ENCODE data around the gene PERCC1. TPM values are rescaled to one million over a fixed set of nuclear protein-coding genes. Genes with fewer than 3 reads are reported as not detected.
"Not testable (repeated sequence)": the region's sequence is repeated elsewhere in the genome, so short reads cannot be mapped to it uniquely, and the experiment has no call there.

PERCC1 gene
- total RNA-seq, 1 donor from 2014 or later: not detected

DNA sequence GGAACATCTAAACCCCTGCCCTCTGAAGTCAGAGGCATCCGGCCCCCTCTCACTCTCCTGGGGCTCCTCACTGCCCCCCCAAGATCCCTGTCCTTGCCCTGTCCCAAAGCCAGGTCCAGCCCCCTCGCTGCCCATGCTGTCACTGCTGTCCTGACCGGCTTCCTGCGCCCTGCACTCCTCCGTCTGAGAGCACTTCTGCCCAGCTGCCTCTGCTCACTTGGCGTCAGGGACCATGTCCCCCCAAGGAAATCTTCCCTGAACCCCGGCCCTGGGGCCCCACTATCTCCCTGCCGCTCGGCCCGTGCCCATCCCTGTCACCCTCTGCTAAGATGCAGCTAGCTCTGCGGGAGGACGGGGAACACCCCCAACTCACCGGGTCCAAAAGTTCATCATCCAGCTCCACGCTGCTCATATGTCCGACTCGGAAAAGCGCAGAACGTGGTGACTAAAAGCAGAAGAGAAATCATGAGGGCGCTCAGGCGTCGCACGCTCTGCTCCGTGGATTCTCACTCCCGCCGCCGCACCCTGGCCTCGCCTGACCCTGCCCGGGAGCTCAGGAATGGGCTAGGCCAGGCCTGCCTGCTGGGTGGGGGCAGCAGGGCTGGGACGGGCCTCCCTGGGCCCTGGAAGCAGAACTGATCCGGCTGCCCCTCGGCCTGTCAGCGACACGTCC lies 34.2 kb downstream of the PERCC1 start:
- Mint-ChIP-seq H3K4me1 (ENCODE audit: unreplicated experiment) (no peaks in the 10 kb centered on the region), H3K27ac (ENCODE audit: unreplicated experiment) (no peak overlapping the region)

DNA sequence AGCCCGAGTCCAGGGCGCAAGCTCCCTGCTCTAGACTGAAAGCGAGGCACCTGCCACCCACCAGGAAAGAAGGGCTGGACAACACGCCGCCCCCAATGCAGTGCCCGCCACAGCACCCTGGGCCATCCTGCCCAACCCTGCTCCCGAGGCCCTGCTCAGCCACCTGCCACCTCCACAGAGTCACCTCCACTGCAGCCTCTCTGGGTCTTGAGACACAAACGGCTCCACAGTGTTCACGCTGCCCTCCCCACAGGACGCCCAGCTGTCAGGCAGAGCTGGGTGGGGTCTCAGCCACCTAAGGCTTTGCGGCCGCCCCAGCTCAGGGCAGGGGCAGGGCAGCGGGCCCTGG lies 34.7 kb downstream of the PERCC1 start:
- no peak overlapping the region for H3K27ac Mint-ChIP-seq (ENCODE audit: unreplicated experiment)
- DNase-seq (ENCODE audit: extremely low spot score, unreplicated experiment): no peak
- H3K27me3 Mint-ChIP-seq (ENCODE audit: unreplicated experiment): no peaks in the 10 kb centered on the region

More for the DNA sequence above, 34.2 kb downstream of the PERCC1 start:
- DNase-seq (ENCODE audit: extremely low spot score, unreplicated experiment): no peak
- H3K4me3 Mint-ChIP-seq (ENCODE audit: unreplicated experiment): no peak overlapping the region
- H3K36me3 Mint-ChIP-seq (ENCODE audit: unreplicated experiment): peaks cover 7% of the 10 kb centered on the region
- no peaks in the 10 kb centered on the region for H3K9me3 Mint-ChIP-seq (ENCODE audit: unreplicated experiment)
- TF ChIP-seq, protein P1, sequence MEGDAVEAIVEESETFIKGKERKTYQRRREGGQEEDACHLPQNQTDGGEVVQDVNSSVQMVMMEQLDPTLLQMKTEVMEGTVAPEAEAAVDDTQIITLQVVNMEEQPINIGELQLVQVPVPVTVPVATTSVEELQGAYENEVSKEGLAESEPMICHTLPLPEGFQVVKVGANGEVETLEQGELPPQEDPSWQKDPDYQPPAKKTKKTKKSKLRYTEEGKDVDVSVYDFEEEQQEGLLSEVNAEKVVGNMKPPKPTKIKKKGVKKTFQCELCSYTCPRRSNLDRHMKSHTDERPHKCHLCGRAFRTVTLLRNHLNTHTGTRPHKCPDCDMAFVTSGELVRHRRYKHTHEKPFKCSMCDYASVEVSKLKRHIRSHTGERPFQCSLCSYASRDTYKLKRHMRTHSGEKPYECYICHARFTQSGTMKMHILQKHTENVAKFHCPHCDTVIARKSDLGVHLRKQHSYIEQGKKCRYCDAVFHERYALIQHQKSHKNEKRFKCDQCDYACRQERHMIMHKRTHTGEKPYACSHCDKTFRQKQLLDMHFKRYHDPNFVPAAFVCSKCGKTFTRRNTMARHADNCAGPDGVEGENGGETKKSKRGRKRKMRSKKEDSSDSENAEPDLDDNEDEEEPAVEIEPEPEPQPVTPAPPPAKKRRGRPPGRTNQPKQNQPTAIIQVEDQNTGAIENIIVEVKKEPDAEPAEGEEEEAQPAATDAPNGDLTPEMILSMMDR (IDR thresholded peaks at IDR 0.05): no peak
- H3K27me3 Mint-ChIP-seq (ENCODE audit: unreplicated experiment): no peaks in the 10 kb centered on the region

DNA sequence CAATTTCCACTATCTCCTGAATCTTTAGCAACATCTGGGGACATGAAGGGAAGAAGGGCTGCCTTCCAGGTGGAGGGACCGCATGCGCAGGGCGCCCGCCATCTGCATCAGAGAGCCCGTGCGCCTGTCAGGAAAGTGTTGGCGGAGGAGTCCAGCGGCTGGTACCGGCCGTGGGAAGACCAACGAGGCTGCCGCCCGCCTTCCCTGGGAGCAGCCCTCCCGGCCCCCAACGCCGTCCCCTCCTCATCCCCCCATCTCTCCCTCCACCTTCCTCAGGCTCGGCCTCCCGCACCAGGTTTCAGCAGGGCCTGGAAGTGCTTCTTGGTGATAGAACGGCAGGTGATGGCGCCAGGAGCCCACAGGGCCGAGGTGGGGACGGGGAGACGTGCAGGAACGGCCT lies 35.2 kb downstream of the PERCC1 start:
- no peaks in the 10 kb centered on the region for H3K27me3 Mint-ChIP-seq (ENCODE audit: unreplicated experiment)
- TF ChIP-seq, protein P1 (IDR thresholded peaks at IDR 0.05): no peak
- DNase-seq (ENCODE audit: extremely low spot score, unreplicated experiment): no peak
- no peak overlapping the region for H3K27ac Mint-ChIP-seq (ENCODE audit: unreplicated experiment)
- no peak overlapping the region for H3K4me3 Mint-ChIP-seq (ENCODE audit: unreplicated experiment)
- peaks cover 7% of the 10 kb centered on the region for H3K4me1 Mint-ChIP-seq (ENCODE audit: unreplicated experiment)
- no peaks in the 10 kb centered on the region for H3K9me3 Mint-ChIP-seq (ENCODE audit: unreplicated experiment)
- peaks cover 5% of the 10 kb centered on the region for H3K36me3 Mint-ChIP-seq (ENCODE audit: unreplicated experiment)

More for the DNA sequence above, 34.7 kb downstream of the PERCC1 start:
- H3K4me1 Mint-ChIP-seq (ENCODE audit: unreplicated experiment): peaks cover 4% of the 10 kb centered on the region
- TF ChIP-seq, protein P1 (IDR thresholded peaks at IDR 0.05): no peak
- no peak overlapping the region for H3K4me3 Mint-ChIP-seq (ENCODE audit: unreplicated experiment)
- peaks cover 7% of the 10 kb centered on the region for H3K36me3 Mint-ChIP-seq (ENCODE audit: unreplicated experiment)
- H3K9me3 Mint-ChIP-seq (ENCODE audit: unreplicated experiment): no peaks in the 10 kb centered on the region

DNA sequence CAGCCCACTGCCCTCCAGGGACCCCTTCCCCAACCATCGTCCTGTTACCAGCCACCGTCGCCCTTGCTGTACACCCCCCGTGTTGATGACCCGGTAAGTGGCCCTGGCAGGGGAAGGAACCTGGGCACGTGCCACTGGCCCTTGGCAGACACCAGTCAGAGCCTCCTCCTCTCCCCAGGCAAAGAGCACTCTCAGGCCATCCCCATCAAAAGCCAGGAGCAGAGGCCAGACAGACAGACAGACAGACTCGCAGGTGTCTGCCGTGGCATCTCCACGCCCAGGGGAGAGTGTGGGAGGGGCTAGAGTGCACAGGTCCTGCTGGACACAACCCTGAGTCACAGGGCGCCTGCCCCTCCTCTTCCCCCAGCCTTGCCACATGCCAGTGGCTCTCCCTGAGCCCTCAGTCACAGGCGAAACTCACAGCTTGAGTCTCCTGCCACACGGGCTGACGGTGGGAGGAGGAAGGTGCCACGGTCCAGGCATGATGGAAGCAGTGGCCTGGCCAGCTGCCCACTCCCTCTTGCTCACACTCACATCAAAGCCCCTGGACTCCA lies 36.2 kb downstream of the PERCC1 start:
- Mint-ChIP-seq H3K4me1 (ENCODE audit: unreplicated experiment) (peaks cover 16% of the 10 kb centered on the region), H3K9me3 (ENCODE audit: unreplicated experiment) (no peaks in the 10 kb centered on the region), H3K4me3 (ENCODE audit: unreplicated experiment) (no peak overlapping the region), H3K27me3 (ENCODE audit: unreplicated experiment) (no peaks in the 10 kb centered on the region), H3K27ac (ENCODE audit: unreplicated experiment) (no peak overlapping the region), H3K36me3 (ENCODE audit: unreplicated experiment) (peaks cover 5% of the 10 kb centered on the region)
- TF ChIP-seq, protein P1 (IDR thresholded peaks at IDR 0.05): no peak
- DNase-seq (ENCODE audit: extremely low spot score, unreplicated experiment): no peak

DNA sequence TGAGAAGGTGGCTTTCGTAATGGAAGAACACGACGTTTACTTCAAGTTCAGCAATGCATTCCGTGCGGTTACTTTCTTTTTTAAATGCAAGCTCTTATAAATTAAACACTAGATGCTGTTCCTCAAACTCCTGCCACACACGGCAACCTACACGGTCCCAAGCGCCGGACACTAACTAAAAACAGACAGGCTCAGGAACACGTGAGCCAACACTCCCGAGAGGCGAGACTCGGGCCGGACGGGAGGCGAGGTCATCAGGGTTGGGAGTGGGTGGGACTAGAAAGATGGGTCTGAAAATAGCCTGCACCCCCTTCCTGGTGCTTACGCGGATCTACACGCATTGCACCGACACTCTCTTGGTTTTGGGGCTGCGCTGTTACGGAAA lies 37.5 kb downstream of the PERCC1 start:
- H3K36me3 Mint-ChIP-seq (ENCODE audit: unreplicated experiment): peaks cover 5% of the 10 kb centered on the region
- no peaks in the 10 kb centered on the region for H3K9me3 Mint-ChIP-seq (ENCODE audit: unreplicated experiment)
- H3K27me3 Mint-ChIP-seq (ENCODE audit: unreplicated experiment): no peaks in the 10 kb centered on the region
- H3K4me1 Mint-ChIP-seq (ENCODE audit: unreplicated experiment): peaks cover 22% of the 10 kb centered on the region
- no peak overlapping the region for H3K27ac Mint-ChIP-seq (ENCODE audit: unreplicated experiment)
- no peak for DNase-seq (ENCODE audit: extremely low spot score, unreplicated experiment)
- TF ChIP-seq, protein P1 (IDR thresholded peaks at IDR 0.05): no peak
- H3K4me3 Mint-ChIP-seq (ENCODE audit: unreplicated experiment): no peak overlapping the region

DNA sequence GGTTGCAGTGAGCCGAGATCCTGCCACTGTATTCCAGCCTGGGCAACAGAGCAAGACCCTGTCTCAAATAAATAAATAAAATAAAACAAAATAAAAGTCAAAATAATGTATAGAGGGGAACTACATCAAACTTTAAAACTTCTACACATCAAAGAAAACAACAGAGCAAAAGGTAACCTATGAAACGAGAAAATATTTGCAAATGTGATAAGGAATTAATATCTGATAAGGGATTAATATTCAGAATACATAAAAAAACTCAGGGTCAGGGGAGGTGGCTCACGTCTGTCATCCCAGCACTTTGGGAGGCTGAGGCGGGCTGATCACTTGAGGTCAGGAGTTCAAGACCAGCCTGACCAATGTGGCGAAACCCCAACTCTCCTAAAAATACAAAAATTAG lies 38.3 kb downstream of the PERCC1 start:
- H3K27me3 Mint-ChIP-seq (ENCODE audit: unreplicated experiment); H3K36me3 Mint-ChIP-seq (ENCODE audit: unreplicated experiment); H3K27ac Mint-ChIP-seq (ENCODE audit: unreplicated experiment); DNase-seq (ENCODE audit: extremely low spot score, unreplicated experiment); H3K4me3 Mint-ChIP-seq (ENCODE audit: unreplicated experiment); H3K9me3 Mint-ChIP-seq (ENCODE audit: unreplicated experiment): not testable (repeated sequence)
- peaks cover 25% of the 10 kb centered on the region for H3K4me1 Mint-ChIP-seq (ENCODE audit: unreplicated experiment)

Data from osteocyte (in vitro differentiated cells).